LNCaP clone FGC (cell line): Measurements from ENCODE around the gene IL36G.

ENCODE experiments used
- DNase-seq: peaks from one replicate; pipeline ENCODE4 v3.0.0-alpha.2; 2011; ENCODE audit warnings: low read depth
- H3K4me3 ChIP-seq: 2 replicates; pipeline ENCODE4 v1.5.1; 2011; ENCODE audit warnings: mild to moderate bottlenecking, low read depth, low read length, control low read depth
- TF ChIP-seq, protein P1 (sequence below): IDR thresholded peaks from 2 replicates; pipeline ENCODE4 v1.5.1; 2012; ENCODE audit warnings: mild to moderate bottlenecking; ENCODE audit not compliant: control insufficient read depth, insufficient read depth; ENCODE audit errors: extremely low read depth

The IL36G gene

DNA sequence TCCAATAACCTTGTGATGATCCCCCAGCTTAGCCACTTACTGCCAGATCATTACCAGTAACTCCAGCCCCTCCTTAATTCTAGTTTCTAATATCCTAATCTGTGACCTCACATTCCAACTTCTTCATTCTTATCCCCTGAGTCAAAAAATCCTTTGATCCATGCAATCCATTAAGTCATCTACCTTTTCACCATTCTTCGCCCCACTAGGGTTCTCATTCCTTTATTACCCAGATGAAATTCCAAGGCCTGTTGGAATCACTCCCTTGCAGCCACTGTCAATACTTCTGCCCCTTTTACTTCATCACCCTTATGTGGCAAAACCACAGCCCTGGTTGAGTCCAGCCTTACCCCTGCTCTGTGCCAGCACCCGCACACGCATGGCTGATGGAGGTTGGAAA lies 20.3 kb upstream of the IL36G start:
- TF ChIP-seq, protein P1, sequence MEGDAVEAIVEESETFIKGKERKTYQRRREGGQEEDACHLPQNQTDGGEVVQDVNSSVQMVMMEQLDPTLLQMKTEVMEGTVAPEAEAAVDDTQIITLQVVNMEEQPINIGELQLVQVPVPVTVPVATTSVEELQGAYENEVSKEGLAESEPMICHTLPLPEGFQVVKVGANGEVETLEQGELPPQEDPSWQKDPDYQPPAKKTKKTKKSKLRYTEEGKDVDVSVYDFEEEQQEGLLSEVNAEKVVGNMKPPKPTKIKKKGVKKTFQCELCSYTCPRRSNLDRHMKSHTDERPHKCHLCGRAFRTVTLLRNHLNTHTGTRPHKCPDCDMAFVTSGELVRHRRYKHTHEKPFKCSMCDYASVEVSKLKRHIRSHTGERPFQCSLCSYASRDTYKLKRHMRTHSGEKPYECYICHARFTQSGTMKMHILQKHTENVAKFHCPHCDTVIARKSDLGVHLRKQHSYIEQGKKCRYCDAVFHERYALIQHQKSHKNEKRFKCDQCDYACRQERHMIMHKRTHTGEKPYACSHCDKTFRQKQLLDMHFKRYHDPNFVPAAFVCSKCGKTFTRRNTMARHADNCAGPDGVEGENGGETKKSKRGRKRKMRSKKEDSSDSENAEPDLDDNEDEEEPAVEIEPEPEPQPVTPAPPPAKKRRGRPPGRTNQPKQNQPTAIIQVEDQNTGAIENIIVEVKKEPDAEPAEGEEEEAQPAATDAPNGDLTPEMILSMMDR, result no peak
- no peak for DNase-seq
- no peak overlapping the region for H3K4me3 ChIP-seq

DNA sequence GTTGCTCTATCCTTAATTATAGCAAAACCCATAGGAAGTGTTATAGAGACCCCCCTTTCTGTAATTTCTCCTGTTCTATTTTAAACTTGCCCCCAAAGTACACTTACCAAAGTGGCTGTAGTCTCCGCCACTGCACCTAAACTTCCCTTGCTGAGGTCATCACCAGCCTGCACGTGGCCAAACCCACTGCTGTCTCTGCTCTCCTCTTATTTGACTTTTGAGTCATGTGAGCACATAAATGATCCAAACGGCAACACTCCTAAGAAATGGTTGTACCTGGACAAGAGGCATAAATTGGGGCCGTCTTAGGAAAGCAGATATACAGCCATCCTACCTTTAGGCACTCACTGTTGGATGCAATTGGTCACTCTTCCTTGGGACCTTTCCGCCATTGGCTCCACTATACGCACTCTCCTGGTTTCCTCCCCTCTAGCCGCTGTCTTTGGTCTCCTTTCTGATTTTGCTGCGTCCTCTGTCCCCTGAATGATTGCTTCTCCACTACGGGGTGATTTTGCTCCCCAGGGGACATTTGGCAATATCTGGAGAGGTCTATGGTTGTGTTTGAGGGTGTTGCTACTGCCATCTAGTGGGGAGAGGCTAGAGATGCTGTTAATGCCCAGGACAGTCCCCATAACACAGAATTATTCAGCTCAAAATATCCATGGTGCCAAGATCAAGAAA lies 19.2 kb upstream of the IL36G start:
- peak; percentile 52 for DNase-seq
- H3K4me3 ChIP-seq, result no peak overlapping the region
- TF ChIP-seq, protein P1, result peak; percentile 74

DNA sequence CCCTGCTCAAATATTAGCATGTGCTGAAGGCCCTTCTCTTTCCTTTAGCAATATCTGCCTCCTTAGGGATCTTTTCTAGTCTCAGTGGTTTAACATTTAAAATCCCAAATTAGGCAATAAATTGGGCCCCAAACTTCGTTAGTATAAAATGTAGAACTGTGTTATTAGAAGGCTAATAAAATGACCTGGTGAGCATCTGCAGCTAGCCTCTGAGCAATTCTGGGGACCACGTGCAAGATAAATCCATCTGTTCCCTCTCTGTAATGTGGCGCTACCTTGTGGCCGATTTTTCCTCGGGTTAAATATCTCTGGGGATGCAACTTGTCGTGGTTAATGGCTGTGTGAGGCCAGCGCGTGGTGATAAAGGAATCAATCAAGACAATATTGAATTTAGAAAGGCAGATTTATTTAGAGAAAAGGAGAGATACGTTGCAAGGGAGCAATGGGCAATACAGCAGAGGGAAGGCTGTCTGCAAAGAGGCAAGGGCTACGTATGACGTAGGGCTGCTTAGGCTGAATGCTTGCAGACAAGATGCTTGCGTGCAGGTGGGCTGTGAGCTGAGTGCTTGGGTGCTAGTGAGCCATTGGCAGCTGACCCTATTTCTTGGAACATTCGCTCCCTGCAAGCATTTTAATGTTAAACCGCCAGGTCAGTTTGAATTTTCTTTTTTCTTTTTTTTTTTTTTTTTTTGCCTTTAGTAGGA lies 18.5 kb upstream of the IL36G start:
- no peak for DNase-seq

DNA sequence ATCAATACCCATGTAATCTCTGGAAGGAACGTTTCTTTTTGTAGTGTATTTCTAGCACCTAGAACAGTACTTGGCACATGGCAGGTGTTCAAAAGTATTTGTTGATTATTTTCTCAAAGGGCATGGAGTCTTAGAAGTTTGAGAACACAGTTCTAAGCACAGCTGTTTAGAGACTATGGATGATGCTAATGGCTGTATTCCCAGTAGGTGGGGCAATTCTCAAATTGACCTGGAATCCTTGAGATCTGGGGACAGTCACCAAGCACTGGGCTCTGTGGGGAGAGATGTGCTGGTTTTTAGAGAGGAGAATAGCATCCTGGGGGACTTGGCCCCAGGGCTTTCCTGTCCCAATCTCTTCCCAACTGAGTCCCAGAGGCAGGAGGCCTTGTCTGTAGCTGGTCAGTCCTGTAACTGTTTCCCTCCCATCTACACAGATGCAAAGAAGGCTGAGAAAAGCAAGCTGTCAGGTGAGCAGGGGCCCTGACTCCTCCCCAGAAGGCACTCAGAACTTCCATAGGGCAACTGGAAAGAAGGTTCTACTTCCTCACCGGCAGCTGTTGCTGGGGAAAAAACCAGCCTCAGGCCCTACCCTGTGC lies 17.5 kb upstream of the IL36G start:
- TF ChIP-seq, protein P1, result peak; percentile 9; the same call in 1 of the 2 replicates
- DNase-seq, result no peak
- no peak overlapping the region for H3K4me3 ChIP-seq

More for the DNA sequence above, 18.5 kb upstream of the IL36G start:
- TF ChIP-seq, protein P1, result peak; percentile 35
- H3K4me3 ChIP-seq, result no peak overlapping the region

DNA sequence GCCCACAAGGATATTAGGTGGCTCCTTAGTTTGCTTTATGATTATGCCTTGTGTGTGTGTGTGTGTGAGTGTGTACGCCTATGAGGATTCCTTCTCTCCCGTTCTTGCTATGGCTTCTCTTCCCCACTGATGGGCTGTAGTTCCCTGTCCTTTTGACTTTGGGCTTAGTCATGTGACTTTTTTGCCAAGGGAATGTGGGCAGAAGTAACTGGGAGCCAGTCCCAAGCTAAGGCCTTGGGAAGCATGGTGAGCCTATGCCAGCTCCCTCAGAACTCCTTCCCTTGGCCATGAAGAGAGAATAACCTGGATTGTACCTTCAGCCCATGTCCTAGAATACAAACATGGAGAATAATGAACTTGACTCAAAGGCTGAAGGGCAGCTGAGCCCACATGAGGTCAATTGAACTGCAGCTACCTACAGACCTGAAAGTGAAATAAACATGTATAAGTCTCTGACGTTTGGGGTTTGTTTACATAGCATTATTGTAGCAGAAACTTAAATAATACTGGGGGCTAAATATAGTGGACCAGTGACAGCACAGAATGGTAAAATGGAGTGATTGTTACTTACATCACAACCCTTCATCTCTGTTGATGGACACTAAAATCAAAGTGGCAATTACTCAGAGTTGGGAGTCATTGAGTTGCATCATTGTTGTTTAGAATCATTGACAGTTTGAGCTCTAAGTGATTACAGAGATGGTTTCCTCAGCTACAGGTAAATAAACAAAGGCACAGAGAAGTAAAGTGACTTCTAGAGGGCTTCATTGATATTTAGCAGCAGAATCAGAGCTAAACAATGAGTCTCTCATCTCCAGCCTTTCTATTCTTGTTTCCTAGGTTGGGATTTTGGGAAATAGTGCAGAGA lies 15.3 kb upstream of the IL36G start:
- no peak for DNase-seq
- H3K4me3 ChIP-seq, result no peak overlapping the region
- TF ChIP-seq, protein P1, result no peak

DNA sequence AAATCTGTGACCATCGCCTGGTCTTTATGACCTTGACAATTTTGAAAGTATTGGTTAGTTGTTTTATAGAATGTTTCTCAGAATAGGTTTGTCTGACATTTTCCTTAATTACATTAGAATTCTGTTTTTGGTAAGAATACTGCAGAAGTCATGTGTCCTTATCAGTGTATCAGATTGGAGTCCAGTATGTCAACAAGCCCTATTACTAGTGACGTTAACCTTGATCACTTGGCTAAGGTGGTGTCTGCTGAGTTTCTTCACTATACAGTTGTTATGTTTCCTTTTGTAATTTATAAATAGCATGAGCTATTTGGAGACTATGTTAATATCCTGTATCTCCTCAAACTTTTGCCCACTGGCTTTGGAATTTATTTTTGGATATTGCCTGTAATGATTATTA lies 10.8 kb upstream of the IL36G start:
- no peak overlapping the region for H3K4me3 ChIP-seq
- DNase-seq, result no peak
- TF ChIP-seq, protein P1, result no peak
